GM19043 (cell line): ENCODE data around the gene GDF11.

Experiments used
- ATAC-seq: cut with Tn5 transposase; IDR thresholded peaks from one replicate; pipeline ENCODE4 v1.9.1; 2021; ENCODE audit warnings: low read depth; ENCODE audit not compliant: unreplicated experiment

The GDF11 gene

DNA sequence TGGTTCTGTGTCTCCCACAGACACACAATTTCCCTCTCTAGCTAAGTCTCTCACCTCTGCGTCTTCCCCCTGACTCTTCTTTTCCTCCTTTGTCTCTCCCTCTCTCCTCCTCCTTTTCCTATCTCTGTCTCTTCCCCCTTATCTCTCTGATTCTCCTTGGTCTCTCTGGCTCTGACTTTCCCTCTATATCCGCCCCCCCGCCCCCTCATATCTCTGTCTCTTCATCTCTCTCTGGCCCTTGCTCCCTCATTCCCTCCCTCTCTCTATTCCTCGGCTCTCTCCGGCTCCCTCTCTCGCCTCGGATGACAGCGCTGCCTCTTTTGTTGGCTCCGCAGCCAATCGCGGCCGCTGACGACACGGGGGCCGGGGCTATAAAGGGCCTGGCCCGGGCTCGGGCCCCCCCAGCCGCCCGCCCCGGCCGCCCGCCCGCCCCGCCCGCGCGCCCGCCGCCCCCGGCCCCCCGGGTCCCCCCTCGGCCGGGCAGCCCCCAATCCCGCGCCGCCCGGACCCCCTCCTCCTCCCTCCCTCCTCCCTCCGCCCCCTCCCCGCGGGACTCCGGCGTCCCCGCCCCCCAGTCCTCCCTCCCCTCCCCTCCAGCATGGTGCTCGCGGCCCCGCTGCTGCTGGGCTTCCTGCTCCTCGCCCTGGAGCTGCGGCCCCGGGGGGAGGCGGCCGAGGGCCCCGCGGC is at the start of gene GDF11:
Gene GDF11, plus strand, starts transcription at position 404 of the 687 bp plus-strand sequence. Its CDS starts 195 bp downstream, at position 599.
- peak; percentile 31 for ATAC-seq

DNA sequence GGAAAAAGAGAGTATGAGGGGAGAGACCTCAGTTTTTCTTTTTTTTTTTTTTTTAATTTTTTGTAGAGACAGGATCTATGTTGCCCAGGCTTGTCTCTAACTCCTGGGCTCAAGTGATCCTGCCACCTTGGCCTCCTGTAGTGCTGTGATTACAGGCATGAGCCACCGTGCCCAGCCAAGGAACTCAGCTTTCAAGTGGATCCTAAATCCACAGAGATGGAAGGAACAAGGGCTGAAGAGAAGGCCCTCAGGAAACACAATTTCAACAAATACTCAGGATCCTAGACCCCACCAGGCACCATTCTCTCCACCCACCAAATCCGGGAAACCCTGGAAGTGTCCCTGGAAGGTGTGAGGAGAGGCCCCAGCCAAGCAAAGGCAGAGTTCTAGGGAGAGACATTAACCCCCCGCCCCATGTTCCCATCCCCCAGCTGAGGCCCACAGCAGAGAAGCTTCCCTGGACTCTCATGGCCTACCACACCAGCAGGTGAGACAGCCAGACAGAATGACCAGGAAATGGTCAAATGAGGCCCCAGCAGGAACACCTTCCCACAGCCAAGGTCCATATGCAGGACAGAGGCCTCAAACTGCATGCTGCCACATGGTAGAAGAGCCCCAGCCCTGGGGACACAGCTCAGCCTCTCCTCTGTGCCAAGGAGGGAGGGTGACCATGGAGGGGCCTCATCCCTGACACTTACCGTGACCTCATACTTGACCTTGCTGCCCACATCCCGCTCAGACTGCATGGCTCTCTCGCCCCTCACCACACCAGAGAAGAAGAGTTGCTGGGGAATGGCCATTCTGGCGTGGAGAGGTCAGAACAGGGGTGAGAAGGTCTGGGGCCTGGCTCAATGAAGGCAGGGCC is 49.4 kb upstream of the GDF11 start:
- ATAC-seq: no peak

DNA sequence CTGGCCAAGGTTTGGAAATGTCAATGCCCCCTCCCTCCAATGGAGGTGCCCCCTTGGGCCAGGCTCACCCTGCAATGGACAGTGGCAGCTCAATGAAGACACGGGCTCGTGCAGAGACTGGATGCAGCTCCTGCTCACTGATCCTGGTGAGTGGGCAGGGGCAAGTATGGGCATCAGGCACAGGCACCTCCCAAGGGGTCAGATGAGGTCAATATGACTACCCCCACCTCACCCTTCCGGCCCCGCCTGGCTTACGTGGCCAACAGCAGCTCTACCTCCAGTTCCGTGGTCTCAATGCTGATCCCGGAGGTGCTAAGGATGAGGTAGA is 48.8 kb upstream of the GDF11 start:
- no peak for ATAC-seq

DNA sequence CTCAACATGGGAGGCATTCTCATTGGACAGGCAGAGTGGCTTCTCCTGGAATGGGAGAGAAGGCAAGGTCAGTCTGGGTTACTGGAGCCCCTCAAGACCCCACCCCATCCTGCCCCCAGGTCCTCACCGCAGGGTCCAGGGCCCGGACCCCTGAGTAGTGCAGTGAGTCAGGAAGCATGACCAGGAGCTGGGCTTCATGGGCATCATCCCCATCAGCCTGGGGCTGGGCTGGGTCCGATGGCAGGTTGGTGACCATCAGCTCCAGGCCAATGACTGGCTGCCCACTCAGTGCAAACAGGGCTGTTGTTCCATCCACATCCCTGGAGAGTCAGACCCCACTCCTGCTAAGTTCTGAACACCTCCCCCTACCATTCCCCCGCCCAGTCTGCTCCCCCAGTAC is 48.3 kb upstream of the GDF11 start:
- no peak for ATAC-seq

DNA sequence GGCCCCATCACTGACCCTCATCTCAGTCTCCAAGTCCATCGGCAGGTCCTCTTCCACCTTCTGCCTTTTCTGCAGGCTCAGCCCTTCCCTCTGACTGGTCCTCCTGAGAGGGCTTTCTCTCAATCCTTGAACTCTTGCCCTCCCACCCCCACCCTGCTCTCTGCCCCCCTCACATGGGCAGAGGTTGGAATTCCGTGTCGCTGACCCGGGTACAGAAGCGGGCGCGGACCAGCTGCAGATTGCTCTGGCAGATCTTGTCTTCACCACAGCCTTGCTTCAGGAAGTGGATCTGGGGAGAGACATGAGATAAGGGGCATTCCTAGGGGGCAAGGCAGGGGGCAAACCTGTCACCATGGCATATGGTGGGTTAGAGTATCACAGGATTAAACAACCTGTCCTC is 47.6 kb upstream of the GDF11 start:
- ATAC-seq: no peak

DNA sequence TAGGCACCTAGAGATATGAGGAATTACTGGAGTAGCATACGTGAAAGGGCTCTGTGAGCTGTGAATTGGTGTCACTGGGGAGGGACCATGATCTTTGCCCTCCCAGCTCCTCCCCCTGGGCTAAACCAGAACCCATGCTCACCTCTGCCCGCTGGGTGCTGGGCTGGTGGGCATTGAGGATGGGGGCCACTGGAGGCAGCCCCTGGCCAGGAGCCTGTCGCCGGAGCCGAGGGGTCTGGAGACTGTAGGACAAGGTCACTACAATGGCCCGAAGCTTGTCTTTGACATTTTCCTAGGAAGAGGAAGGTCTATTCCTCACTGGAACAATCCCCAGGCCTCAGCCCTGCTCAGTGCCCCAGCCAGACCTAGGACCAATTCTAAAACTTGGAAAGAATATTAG is 46.8 kb upstream of the GDF11 start:
- ATAC-seq: no peak

DNA sequence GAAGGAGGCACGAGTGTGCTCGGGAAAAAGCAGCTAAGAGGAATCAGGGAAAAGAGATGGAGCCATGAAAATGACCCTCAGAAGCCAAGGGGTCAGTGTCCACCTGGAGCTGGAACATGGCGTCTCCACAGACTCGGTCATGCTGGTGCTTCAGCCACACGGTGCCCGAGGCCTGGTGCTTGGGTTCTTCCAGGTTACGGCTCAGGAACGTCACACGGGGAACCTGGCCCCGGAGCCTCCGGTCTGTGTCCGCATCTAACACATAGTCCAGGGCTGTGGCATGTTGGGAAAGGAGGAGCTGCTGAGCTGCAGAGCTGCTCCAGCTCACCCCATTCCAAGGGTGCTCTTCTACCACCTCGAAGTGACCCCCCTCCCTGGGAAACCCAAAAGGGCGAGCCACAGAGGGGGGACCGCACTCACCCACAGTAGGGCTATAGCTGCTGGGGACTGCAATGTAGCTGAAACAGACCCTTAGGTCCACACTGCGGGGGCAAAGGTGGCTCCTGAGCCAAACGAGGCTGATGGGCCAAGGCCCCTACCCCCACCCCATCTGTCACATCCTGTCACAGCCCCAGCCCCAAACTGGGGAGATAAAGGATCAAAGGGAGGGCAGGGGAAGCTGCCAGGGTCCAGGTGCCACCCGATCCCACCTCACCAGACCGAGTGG is 46.0 kb upstream of the GDF11 start:
- ATAC-seq: no peak

DNA sequence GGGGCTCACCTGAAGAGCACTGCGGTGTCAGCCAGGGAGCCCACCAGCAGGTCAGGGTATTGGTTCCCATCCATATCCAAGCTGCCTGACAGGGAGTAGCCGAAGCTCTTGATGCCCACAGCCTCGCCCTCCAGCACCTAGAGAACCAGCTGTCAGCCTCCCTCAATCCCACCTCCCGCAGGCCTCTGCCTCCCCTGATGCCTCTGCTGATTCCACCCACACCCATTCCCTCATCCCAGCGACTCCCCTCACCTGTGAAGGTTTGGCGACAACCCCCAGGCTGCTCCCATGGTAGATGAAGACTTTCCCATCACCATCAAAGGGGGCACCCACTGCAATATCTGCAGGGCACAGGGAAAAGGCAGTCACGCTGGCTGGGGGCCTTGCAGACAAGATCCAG is 45.2 kb upstream of the GDF11 start:
- no peak for ATAC-seq

DNA sequence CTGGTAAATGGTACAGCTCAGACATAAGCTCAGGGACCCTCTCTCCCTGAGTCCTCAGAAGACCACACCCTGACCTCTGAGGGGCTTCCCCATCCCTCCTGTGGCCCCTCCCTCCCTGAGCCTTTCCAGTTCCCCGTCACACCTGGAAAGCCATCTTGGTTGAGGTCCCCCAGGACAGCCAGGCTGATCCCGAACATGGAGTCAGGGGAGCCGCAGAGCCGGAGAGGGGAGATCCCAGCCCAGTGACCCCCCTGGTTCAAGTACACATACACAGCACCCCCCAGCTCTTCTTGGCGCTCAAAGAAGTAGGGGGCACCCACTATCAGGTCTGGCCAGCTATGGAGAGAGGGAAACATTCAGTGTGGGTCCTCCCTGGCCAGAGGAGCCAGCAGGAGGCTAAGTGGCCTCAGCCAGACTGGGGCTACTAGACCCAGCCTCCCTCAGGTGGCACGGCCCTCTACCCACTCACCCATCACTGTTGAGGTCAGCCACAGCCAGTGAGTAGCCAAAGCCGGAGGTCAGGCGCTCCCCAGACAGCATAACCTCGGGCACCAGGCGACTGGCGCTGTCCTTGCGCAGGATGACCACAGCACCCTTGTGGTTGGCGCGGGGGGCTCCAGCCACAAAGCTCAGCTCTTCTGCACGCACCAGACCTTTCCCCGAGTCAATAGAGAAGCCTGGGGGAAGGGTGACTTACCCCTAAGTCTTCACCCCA is 44.5 kb upstream of the GDF11 start:
- ATAC-seq: no peak

DNA sequence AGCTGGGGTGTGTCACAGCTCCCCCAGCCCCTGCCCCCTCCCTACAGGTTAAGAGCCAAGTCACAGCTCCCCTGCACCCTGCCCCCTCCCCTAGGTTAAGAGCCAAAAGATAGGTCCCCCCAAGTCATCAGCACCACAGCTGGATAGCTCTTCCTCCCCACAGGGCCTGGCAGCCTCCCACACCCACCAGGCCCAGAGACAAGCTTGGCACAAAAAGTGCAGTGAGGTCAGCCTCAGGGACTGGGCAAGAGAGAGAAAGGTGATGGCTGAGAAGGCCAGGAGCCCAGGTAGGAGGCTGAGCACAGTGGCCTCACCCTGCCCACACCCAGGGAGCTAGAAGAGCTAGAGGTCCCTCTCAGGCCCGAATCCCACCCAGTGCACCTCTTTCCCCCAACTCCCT is 44.0 kb upstream of the GDF11 start:
- ATAC-seq: no peak

DNA sequence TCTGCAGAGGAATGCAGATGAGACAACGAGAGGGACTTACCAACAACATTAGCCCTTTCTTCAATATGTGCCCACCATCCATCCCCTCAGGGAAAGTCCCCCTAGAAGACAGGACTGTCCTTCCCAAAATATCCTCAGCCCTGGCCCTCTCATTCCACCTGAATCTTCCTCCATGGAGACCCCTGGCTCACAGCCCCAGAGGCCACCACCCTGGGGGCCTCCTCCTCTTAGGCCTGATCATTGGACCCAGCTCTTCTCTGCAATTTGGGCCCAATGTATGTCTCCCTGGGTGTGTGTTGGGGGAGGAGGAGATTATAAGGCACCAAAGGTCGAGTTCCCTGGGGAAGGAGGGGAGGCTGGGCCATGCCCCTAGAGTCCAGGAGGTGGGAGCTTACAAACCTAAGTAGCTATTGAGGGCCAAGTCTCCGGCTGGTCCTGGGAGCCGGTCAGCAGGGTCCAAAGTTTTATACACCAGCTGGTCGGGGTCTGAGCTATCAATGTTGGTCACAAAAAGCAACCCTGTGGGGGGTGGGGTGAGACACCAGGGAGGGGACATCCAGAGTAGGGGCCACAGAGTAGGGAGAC is 43.4 kb upstream of the GDF11 start:
- ATAC-seq: no peak

DNA sequence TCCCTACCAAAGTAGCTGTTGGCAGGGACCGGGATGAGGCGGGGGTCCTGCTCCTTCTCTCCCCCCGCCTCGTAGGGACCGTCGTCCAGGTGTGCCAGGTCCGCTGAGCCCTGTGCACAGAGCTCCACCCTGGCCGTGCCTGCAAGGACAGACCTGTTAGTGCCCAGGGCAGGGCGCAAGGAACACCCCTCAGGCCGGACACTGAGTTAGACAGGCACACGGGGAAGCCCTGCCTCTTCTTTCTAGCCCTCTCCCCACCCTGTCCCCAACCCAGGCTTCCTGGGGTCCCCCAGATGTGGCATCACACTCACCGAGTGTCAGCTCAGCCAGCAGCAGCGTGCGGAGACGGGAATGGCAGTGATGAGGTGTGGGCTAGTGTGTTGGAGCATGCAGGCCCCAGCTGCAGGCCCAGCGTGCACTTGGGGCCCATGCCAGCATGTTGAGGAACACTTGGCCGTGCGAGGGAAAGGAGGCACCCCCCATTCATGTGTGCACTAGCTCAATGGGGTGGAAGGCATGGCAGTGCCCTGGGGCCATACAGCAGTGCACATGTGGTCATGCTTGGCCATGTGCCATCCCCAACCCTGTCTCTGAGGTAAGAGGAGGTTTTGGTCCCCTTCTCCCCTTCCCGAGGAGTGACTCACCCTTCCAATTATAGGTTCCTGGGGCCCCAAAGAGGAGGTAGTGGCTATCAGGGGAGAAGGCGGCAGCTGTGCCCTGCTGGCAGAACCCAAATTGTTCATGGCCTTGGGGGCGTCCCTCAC is 42.5 kb upstream of the GDF11 start:
- no peak for ATAC-seq

DNA sequence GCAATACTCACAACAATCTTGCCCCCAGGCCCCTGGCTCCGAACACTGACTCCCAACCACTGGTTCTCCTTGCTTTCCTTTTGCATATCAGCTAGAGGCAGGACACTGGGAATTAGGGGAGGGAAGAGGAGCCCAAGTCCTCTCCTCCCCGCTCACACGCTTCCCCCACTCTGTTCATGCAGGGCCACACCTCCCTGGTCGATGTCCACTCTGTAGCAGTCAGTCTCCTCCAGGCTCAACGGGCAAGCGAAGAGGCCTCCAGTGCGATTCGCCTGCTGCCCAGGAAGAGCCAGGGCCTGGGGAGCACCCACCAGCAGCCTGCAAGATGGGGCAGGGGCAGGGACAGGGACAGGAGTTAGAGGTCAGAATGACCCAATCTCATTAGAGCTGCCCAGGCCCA is 40.1 kb upstream of the GDF11 start:
- no peak for ATAC-seq

DNA sequence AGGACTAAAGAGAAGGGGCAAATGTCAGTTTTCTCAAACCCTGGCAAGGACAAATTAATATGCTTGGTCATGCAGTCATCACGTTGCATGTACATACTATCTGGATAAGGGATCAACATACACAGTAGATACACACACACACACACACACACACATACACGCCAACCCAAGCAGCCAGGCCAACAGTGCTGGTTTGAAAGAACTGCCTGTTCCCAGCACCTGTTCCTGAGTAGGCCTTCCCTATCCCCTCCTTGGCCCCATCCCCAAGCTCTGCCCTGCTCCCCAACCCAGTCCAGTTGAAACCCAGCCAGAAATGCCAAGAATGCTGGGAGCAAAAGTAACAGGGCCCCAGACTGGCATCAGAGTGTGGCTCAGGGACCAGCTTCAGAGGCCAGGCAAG is 39.6 kb upstream of the GDF11 start:
- ATAC-seq: no peak

DNA sequence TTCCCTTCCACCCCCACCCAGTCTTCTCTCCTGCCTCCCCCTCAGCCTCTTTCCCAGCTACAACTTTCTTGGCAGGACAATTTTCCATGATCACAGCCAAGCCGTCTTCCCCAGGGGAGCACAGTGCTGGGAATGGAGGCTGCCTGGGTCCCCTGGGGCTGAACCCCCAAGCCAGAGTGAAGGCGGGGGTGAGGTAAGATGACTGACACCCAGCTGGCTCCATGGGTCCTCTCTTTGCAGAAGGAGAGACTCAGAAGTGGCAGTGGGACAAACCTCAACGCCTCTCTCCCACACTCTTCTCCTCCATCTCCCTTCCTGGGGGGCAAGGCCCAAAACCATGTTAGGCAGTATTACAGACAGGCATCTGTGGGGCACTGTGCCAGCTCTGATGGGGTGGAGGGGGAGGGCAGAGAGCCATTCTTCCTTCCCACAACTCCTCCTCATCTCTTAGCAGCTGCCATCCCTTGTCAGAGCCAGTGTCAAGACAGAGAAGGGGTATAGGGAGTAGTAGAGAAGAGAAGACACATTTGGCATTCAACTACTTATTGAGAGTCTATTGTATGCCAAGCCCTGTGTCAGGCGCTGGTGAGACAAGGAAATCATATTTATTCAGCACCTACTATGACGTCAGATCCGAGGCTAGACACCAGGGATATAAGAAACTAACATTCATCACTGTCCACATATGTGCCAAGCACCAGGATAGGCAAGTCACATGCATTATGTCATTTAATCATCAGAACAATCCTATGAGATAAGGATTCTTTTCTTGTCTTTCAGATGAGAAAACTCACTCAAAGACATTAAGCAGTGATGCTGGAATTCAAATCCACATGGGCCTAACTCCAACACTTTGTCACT is 38.8 kb upstream of the GDF11 start:
- no peak for ATAC-seq

DNA sequence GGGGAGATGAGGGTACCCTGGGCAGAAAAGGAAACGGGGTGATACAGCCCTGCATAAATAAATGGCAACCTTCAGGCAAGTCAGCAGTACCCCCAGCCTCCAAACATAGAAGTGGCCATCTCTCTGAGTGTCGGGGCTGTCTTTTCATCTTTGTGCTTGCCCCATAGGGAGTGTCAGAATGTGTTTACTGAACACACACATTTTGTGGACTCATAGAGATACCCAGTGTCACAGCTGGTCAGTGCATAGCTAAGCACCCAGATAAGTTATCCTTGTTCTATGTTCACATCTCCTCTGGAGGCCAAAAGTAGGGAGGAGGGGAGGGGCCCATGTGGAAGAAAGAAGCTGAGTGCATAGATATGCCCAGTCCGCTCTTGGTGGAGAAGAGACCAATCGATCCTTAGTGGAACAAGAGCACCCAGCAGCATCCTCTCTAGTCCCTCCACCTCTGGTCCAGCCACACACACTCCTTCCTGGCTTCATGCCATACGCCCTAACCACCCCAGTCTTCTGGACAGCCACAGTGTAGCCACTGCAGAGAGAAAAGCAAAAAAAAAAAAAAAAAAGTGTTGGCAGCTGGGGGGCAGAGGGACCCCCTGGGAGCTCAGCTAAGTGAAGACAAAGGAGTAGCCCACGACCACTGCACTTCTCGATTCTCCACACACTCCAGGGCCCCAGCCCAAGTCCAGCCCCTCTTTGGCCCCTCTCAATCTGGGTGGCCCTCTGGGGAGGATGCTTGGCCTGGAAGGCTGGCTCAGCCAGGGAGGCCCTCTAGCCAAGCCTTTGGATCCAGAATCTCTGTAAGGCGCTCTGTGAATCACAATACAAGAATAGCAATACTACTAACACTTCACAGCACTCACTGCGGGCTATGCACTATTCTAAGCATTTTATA is 37.9 kb upstream of the GDF11 start:
- ATAC-seq: no peak

DNA sequence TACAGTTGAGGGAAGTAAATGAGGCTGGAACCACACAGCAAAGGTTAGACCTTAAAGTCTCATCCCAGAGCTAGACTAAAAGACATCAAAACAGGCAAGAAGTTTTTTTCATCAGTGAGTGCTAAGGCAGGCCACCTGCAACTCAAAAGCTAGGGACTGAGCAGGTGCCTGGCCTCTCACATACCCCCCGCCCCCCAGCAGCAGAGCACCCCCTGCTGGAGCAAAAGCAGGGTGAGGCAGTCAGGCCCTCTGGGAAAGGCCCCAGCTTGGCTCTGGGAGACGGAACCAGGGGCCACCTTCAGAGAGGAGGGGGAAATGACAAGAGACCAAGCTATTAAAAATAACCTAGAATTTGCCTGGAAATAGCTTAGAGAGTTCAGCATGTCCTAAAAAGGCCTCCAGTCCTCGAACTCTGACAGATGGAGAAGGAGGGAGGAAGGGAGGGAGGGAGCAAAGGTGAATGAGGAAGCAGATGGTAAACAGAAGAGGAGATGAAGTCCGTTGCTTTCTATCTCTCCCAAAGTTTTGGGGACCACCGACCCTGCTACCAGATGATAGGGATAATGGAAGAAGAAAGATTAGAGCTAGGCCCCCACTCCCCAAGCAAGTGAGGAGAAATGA is 37.0 kb upstream of the GDF11 start:
- ATAC-seq: no peak
